ENCODE data around the gene ANKRD10.
A peak's percentile ranks its signal among the peaks of the same experiment; 100 is the strongest.

The ANKRD10 gene

GRCh38 chr13:110885516-110885915 is 29.4 kb downstream of the ANKRD10 start:
- DNase-seq, result no peak

- DNase-seq, result no peak
These were observed 30.4 kb downstream of the ANKRD10 start for GRCh38 chr13:110884517-110884916.

- no peak for DNase-seq
These were observed 31.3 kb downstream of the ANKRD10 start for GRCh38 chr13:110883542-110883941.

- no peak for DNase-seq
These were observed 31.9 kb downstream of the ANKRD10 start for GRCh38 chr13:110882972-110883371.

- DNase-seq, result no peak
These were observed 32.8 kb downstream of the ANKRD10 start for GRCh38 chr13:110881839-110882627.

GRCh38 chr13:110880627-110881026 is 34.2 kb downstream of the ANKRD10 start:
- DNase-seq, result no peak

- DNase-seq, result no peak
These were observed 35.4 kb downstream of the ANKRD10 start for GRCh38 chr13:110879482-110879881.

- no peak for DNase-seq
These were observed 37.1 kb downstream of the ANKRD10 start for GRCh38 chr13:110877737-110878258.

- no peak for DNase-seq
These were observed 38.3 kb downstream of the ANKRD10 start for GRCh38 chr13:110876609-110877008.

GRCh38 chr13:110875241-110875640 is 39.6 kb downstream of the ANKRD10 start:
- DNase-seq, result no peak

GRCh38 chr13:110874508-110874960 is 40.3 kb downstream of the ANKRD10 start:
- peak; percentile 29 for DNase-seq

GRCh38 chr13:110873639-110874507 is 41.0 kb downstream of the ANKRD10 start:
- DNase-seq, result no peak

- DNase-seq, result no peak
These were observed 41.9 kb downstream of the ANKRD10 start for GRCh38 chr13:110872768-110873638.

GRCh38 chr13:110872034-110872767 is 42.7 kb downstream of the ANKRD10 start:
- no peak for DNase-seq

GRCh38 chr13:110869805-110870706 is 44.8 kb downstream of the ANKRD10 start:
- DNase-seq, result no peak

- DNase-seq, result no peak
These were observed 45.6 kb downstream of the ANKRD10 start for GRCh38 chr13:110869231-110869804.

- no peak for DNase-seq
These were observed 46.1 kb downstream of the ANKRD10 start for GRCh38 chr13:110868720-110869119.

- DNase-seq, result no peak
These were observed 47.5 kb downstream of the ANKRD10 start for GRCh38 chr13:110867380-110867779.

GRCh38 chr13:110866491-110867170 is 48.2 kb downstream of the ANKRD10 start:
- DNase-seq, result no peak

- DNase-seq, result no peak
These were observed 51.2 kb downstream of the ANKRD10 start for GRCh38 chr13:110863685-110864084.
